OCI-LY3 (cell line): ENCODE measurements around the gene PPT1.
A peak's percentile ranks its signal among the peaks of the same experiment; 100 is the strongest.

Experiments used
- H2AFZ ChIP-seq: fragments of 200-600, 300-600 bp; shearing (Covaris generic); 2 replicates; pipeline ENCODE4 v1.6.0; 2014; ENCODE audit warnings: antibody characterized with exemption, low read depth, low read length
- H3K27ac ChIP-seq: fragments of 200-600, 300-600 bp; sonication (generic); 2 replicates; pipeline ENCODE4 v1.5.1; 2014; ENCODE audit warnings: mild to moderate bottlenecking, low read length, moderate library complexity, mixed read lengths
- H3K27me3 ChIP-seq: fragments of 200-600, 300-600 bp; sonication (generic); 2 replicates; pipeline ENCODE4 v1.6.1; 2014; ENCODE audit warnings: low read depth, low read length, mixed read lengths
- H3K36me3 ChIP-seq: fragments of 200-600, 300-600 bp; sonication (generic); replicated peaks from 2 replicates; pipeline ENCODE3; 2014; ENCODE audit warnings: low read depth, low read length, mixed read lengths
- H3K4me1 ChIP-seq: fragments of 300-600, 200-600 bp; sonication (generic); 2 replicates; pipeline ENCODE4 v1.6.1; 2014; ENCODE audit warnings: low read length, mixed read lengths
- H3K4me2 ChIP-seq: fragments of 200-600, 300-600 bp; sonication (generic); 2 replicates; pipeline ENCODE4 v1.6.1; 2014; ENCODE audit warnings: low read length, mixed read lengths
- H3K4me3 ChIP-seq: fragments of 300-600, 200-600 bp; sonication (generic); 2 replicates; pipeline ENCODE4 v1.5.1; 2014; ENCODE audit warnings: antibody characterized with exemption, mild to moderate bottlenecking, low read length, moderate library complexity
- H3K79me2 ChIP-seq: fragments of 300-600, 200-600 bp; shearing (Covaris generic); 2 replicates; pipeline ENCODE4 v1.6.1; 2014; ENCODE audit warnings: mild to moderate bottlenecking, low read length, mixed read lengths
- H3K9ac ChIP-seq: fragments of 300-600, 200-600 bp; shearing (Covaris generic); 2 replicates; pipeline ENCODE4 v1.6.0; 2014; ENCODE audit warnings: mild to moderate bottlenecking, low read length, moderate library complexity
- H3K9me3 ChIP-seq: fragments of 200-600, 300-600 bp; shearing (Covaris generic); 2 replicates; pipeline ENCODE4 v1.6.1; 2014; ENCODE audit warnings: low read length, mixed read lengths; ENCODE audit not compliant: insufficient read depth
- H4K20me1 ChIP-seq: fragments of 200-600, 300-600 bp; sonication (generic); 2 replicates; pipeline ENCODE4 v1.6.1; 2016; ENCODE audit warnings: low read length, mixed read lengths; ENCODE audit not compliant: insufficient read depth
- EZH2phosphoT487 ChIP-seq: fragments of 200-600 bp; shearing (Covaris generic); IDR thresholded peaks from 2 replicates; pipeline ENCODE4 v1.6.1; 2018; ENCODE audit warnings: antibody characterized with exemption, mixed run types, low read depth
- TF ChIP-seq, protein P1 (sequence below): fragments of 200-600, 300-600 bp; sonication (generic); IDR thresholded peaks from 2 replicates; pipeline ENCODE4 v1.5.1; 2014; ENCODE audit warnings: antibody characterized with exemption, low read length, low read depth

PPT1 gene

DNA sequence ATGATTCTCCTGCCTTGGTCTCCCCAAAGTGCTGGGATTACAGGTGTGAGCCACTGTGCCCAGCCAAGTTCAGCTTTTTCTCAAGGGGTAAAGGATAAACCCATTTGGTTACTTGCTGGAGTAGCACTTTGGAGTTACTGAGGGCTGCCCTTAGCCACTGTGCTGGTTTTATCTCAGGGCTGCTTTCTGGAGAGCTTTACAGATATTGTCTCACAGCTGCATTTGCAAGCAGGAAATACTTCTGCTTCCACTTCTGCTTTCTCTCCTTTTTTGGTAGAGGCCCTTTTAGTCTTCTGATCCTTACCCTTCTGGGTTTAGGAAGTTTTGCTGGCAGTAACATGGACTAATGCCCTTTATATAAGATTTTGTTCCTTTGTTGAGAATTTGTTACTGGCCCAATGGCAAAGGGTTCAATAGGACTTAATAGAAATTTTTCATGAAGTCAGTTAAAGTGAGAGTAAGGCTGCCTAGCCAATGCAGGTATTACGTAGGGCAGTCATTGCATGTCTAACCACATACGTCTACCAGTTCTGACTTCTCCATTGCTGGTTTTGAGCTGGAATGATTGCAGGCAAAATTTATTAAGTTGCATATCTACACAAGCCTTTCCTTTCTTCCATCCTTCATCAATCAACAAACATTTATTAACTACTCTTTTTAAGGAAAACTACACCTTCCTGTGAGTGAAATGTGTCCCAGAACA lies 32.1 kb downstream of the PPT1 start:
- Histone ChIP-seq H4K20me1 (no peaks in the 10 kb centered on the region), H3K4me3 (peak overlapping the region; percentile 33; the same call in 1 of the 2 replicates), H3K27me3 (no peaks in the 10 kb centered on the region), H3K4me1 (peaks cover 22% of the 10 kb centered on the region), H2AFZ (no peak overlapping the region), H3K36me3 (peaks cover 53% of the 10 kb centered on the region), H3K9ac (peak overlapping the region; percentile 50), H3K27ac (peak overlapping the region; percentile 91), H3K79me2 (no peaks in the 10 kb centered on the region), H3K4me2 (peak overlapping the region; percentile 63), H3K9me3 (no peaks in the 10 kb centered on the region)
- TF ChIP-seq, protein P1, sequence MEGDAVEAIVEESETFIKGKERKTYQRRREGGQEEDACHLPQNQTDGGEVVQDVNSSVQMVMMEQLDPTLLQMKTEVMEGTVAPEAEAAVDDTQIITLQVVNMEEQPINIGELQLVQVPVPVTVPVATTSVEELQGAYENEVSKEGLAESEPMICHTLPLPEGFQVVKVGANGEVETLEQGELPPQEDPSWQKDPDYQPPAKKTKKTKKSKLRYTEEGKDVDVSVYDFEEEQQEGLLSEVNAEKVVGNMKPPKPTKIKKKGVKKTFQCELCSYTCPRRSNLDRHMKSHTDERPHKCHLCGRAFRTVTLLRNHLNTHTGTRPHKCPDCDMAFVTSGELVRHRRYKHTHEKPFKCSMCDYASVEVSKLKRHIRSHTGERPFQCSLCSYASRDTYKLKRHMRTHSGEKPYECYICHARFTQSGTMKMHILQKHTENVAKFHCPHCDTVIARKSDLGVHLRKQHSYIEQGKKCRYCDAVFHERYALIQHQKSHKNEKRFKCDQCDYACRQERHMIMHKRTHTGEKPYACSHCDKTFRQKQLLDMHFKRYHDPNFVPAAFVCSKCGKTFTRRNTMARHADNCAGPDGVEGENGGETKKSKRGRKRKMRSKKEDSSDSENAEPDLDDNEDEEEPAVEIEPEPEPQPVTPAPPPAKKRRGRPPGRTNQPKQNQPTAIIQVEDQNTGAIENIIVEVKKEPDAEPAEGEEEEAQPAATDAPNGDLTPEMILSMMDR = no peak
- no peak for TF ChIP-seq EZH2phosphoT487

DNA sequence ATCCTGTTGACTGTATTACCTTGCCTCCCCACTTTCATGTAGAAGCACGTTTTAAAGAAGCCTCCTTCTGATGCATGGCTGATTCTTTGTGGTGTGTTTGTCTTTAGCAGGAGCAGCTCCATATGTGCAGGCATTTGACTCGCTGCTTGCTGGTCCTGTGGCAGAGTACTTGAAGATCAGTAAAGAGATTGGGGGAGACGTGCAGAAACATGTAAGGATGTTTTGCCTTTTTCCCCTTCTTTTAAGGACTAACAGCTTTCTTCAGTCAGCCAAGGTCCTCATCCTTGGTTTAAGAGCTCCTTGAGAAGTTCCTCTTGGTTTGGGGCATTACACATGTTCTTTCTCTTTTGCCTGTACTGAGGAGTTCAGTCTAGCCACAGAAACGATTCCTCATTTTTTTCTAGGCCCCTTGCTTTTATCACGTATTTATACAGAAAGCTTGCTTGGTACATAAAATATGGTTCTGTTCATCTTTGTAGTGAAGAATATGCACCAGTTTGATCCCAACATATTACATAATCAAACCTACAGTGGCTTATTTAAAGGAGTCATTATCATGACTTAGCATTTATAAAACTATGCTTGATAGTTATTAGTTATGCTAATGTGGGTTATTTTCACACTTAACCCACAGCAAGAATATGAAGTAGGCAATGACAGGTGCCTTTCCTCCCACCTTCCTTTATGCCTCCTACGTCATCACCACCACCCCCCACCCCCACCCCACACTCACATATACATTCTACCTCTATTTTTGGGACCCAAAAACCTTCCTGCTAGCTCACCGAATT lies 36.9 kb downstream of the PPT1 start:
- Histone ChIP-seq H2AFZ (no peak overlapping the region), H4K20me1 (peaks cover 37% of the 10 kb centered on the region), H3K4me3 (no peak overlapping the region), H3K36me3 (peaks cover 27% of the 10 kb centered on the region), H3K27me3 (no peaks in the 10 kb centered on the region), H3K9ac (no peak overlapping the region), H3K27ac (no peak overlapping the region), H3K4me1 (peaks cover 26% of the 10 kb centered on the region), H3K9me3 (no peaks in the 10 kb centered on the region), H3K4me2 (no peak overlapping the region), H3K79me2 (peaks cover 35% of the 10 kb centered on the region)
- TF ChIP-seq EZH2phosphoT487 = no peak
- TF ChIP-seq, protein P1 = no peak

DNA sequence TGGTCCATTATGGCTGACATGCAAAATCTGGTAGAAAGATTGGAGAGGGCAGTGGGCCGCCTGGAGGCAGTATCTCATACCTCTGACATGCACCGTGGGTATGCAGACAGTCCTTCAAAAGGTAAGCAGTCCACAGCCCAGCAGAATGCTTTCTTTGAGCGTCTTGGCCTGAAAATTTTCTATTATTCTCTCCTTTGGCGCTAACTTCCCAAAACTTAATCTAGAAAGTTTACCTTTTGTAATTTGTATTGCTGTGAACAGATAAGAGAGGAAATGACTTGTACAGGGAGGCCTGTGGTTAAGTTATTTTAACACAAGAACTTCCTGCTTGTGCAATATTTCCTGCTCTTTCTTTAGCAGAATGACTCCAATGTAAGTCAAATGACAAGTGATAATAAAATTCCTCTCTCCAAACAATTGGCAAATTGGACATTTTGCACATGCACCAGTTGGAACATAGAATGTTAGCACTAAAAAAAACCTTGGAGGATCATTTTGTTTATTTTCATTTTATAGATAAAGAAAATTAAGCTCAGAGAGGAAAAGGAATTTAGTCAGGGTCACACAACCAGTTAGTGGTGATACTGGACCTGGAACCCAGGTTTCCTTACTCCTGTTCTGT lies 37.6 kb downstream of the PPT1 start:
- H2AFZ ChIP-seq = no peak overlapping the region
- no peak overlapping the region for H3K4me3 ChIP-seq
- peaks cover 42% of the 10 kb centered on the region for H4K20me1 ChIP-seq
- no peak overlapping the region for H3K9ac ChIP-seq
- H3K9me3 ChIP-seq = no peaks in the 10 kb centered on the region
- no peak for TF ChIP-seq EZH2phosphoT487
- TF ChIP-seq, protein P1 = no peak
- H3K27me3 ChIP-seq = no peaks in the 10 kb centered on the region
- H3K36me3 ChIP-seq = peaks cover 27% of the 10 kb centered on the region
- H3K4me2 ChIP-seq = no peak overlapping the region
- peaks cover 20% of the 10 kb centered on the region for H3K4me1 ChIP-seq
- peaks cover 40% of the 10 kb centered on the region for H3K79me2 ChIP-seq
- H3K27ac ChIP-seq = no peak overlapping the region
